HCT116 (cell line): ENCODE data around the gene CSAD.

Experiments
- ATF3 ChIP-seq: IDR thresholded peaks from 2 replicates; pipeline ENCODE4 v1.6.1; 2012
- CTCF ChIP-seq, 3 experiments: fragments of 200-600 bp in 1 of 3; sonication (generic) in 1 of 3; IDR thresholded peaks in 2 of 3; conservative IDR thresholded peaks in 1 of 3; 2 replicates each; pipeline ENCODE4 v1.5.1; 2012 to 2017; ENCODE audit warnings: low read depth in 2 of 3, low read length in 2 of 3, antibody characterized with exemption in 1 of 3, borderline replicate concordance in 1 of 3, control low read depth in 1 of 3, mild to moderate bottlenecking in 1 of 3, mixed read lengths in 1 of 3, mixed run types in 1 of 3, moderate library complexity in 1 of 3; ENCODE audit not compliant: insufficient read depth in 1 of 3
- EZH2 ChIP-seq: fragments of 200-600 bp; sonication (generic); IDR thresholded peaks from 2 replicates; pipeline ENCODE4 v1.6.1; 2017; ENCODE audit warnings: antibody characterized with exemption, mixed run types
- MAX ChIP-seq: IDR thresholded peaks from 2 replicates; pipeline ENCODE4 v1.6.1; 2012
- RAD21 ChIP-seq: IDR thresholded peaks from 2 replicates; pipeline ENCODE4 v1.6.1; 2012; ENCODE audit warnings: low read depth, mild to moderate bottlenecking
- SIN3A ChIP-seq: IDR thresholded peaks from 2 replicates; pipeline ENCODE4 v1.6.1; 2012; ENCODE audit warnings: low read depth
- SP1 ChIP-seq: IDR thresholded peaks from 2 replicates; pipeline ENCODE4 v1.6.1; 2012; ENCODE audit warnings: low read depth
- ZNF274 ChIP-seq: fragments of 200-500 bp; sonication (Bioruptor generic); IDR thresholded peaks from 2 replicates; pipeline ENCODE4 v1.6.1; 2014; ENCODE audit warnings: mild to moderate bottlenecking, low read depth, low read length, inconsistent platforms

- no peak for TF ChIP-seq EZH2
- no peak for TF ChIP-seq SP1
- TF ChIP-seq CTCF (IDR thresholded peaks at IDR 0.05 in 2 of 3, conservative IDR thresholded peaks at IDR 0.05 in 1 of 3; ENCODE audit: borderline replicate concordance in 1 of 3, insufficient read depth in 1 of 3, low read depth in 2 of 3, low read length in 2 of 3), result no peak
- TF ChIP-seq ATF3, result no peak
- no peak for TF ChIP-seq ZNF274
- TF ChIP-seq RAD21, result no peak
- TF ChIP-seq SIN3A, result no peak
- TF ChIP-seq MAX, result no peak
Measured at GRCh38 chr12:53115112-53115890, 65.4 kb downstream of the CSAD start.
